Inflammatory macrophage (primary cell): Measurements from ENCODE around the gene RRM2.

ENCODE experiments used
- DNase-seq, 2 donors: peaks; one replicate each; pipeline ENCODE4 v3.0.0-alpha.2; 2020 to 2022

RRM2 gene

GRCh38 chr2:10172033-10172871 lies 49.7 kb downstream of the RRM2 start:
- DNase-seq, result no peak

GRCh38 chr2:10173258-10174005 lies 50.9 kb downstream of the RRM2 start:
- DNase-seq, result no peak

- DNase-seq, result no peak
Measured at GRCh38 chr2:10174173-10174572, 51.6 kb downstream of the RRM2 start.

GRCh38 chr2:10175441-10175840 lies 52.9 kb downstream of the RRM2 start:
- no peak for DNase-seq

- no peak for DNase-seq
Measured at GRCh38 chr2:10178751-10179150, 56.2 kb downstream of the RRM2 start.

- no peak for DNase-seq
Measured at GRCh38 chr2:10179422-10179821, 56.9 kb downstream of the RRM2 start.

GRCh38 chr2:10180229-10180628 lies 57.7 kb downstream of the RRM2 start:
- no peak for DNase-seq
